ENCODE data around the gene EPAS1.

GRCh38 chr2:46378616-46379015, 81.4 kb downstream of the EPAS1 start:
- TF ChIP-seq CTCF (conservative IDR thresholded peaks at IDR 0.05; ENCODE audit: low read depth, low read length) (no peak), EZH2 (IDR thresholded peaks at IDR 0.05; ENCODE audit: low read length, unreplicated experiment) (no peak)
